Tibial nerve (tissue), 4 donors: ENCODE results near the gene HTT. TPM values are rescaled to one million over a fixed set of nuclear protein-coding genes. Genes with fewer than 3 reads are reported as not detected.

Experiments used
- DNase-seq, 2 donors: peaks; one replicate each; pipeline ENCODE4 v3.0.0-alpha.2; 2019; ENCODE audit warnings: low spot score in 2 of 2
- H3K27ac ChIP-seq, 4 donors: fragments of 200-600 bp; sonication (generic) in 3 of 4; one replicate each; pipeline ENCODE4 v1.5.1; 2017 to 2019; ENCODE audit warnings: mild to moderate bottlenecking in 1 of 4
- H3K27me3 ChIP-seq, 2 donors: fragments of 200-600 bp; sonication (generic) in 1 of 2; one replicate each; pipeline versions ENCODE4 v1.5.1 to v1.6.0; 2017 to 2019
- H3K36me3 ChIP-seq, 3 donors: fragments of 200-600 bp; sonication (generic); one replicate each; pipeline ENCODE4 v1.5.1; 2018 to 2019
- H3K4me1 ChIP-seq, 4 donors: fragments of 200-600 bp; sonication (generic) in 3 of 4; one replicate each; pipeline ENCODE4 v1.5.1; 2017 to 2019
- H3K4me3 ChIP-seq, 4 donors: fragments of 200-600 bp; sonication (generic) in 3 of 4; one replicate each; pipeline ENCODE4 v1.5.1; 2017 to 2019; ENCODE audit warnings: mild to moderate bottlenecking in 1 of 4, moderate library complexity in 1 of 4
- H3K9me3 ChIP-seq, 4 donors: fragments of 200-600 bp; sonication (generic) in 3 of 4; one replicate each; pipeline ENCODE4 v1.5.1; 2017 to 2019
- EP300 ChIP-seq, 2 donors: sonication (generic); formaldehyde crosslinking; IDR thresholded peaks; one replicate each; pipeline ENCODE4 v1.6.1; 2017; ENCODE audit warnings: antibody characterized with exemption in 2 of 2, mild to moderate bottlenecking in 1 of 2
- POLR2A ChIP-seq, 2 donors: fragments of 450-650 bp; IDR thresholded peaks; one replicate each; pipeline ENCODE4 v1.6.1; 2017; ENCODE audit warnings: antibody characterized with exemption in 2 of 2, mild to moderate bottlenecking in 2 of 2, moderate library complexity in 2 of 2
- WGBS, 2 donors: methylation state at CpG; one replicate each; pipeline ENCODE4 v1.1.5; 2018; 5-methylcytosine and 5-hydroxymethylcytosine counted together
- total RNA-seq, 4 donors: library from RNA; depleted of rRNA; stranded (reverse); fragments of >200 nt; gene quantifications; one replicate each; pipeline ENCODE4 v1.1.0, GENCODE V29; 2016
- TF ChIP-seq, protein P1 (sequence below), 5 experiments: fragments of 200-600 bp in 3 of 5; fragments of 450-650 bp in 2 of 5; sonication (generic) in 3 of 5; IDR thresholded peaks; one replicate each; pipeline ENCODE4 v1.5.1; 2016 to 2019; ENCODE audit warnings: antibody characterized with exemption in 5 of 5, mild to moderate bottlenecking in 3 of 5, moderate library complexity in 2 of 5

Gene HTT
- total RNA-seq, 4 donors from 2014 or later, result 62.2 to 93.6 (median 81.2) TPM

DNA sequence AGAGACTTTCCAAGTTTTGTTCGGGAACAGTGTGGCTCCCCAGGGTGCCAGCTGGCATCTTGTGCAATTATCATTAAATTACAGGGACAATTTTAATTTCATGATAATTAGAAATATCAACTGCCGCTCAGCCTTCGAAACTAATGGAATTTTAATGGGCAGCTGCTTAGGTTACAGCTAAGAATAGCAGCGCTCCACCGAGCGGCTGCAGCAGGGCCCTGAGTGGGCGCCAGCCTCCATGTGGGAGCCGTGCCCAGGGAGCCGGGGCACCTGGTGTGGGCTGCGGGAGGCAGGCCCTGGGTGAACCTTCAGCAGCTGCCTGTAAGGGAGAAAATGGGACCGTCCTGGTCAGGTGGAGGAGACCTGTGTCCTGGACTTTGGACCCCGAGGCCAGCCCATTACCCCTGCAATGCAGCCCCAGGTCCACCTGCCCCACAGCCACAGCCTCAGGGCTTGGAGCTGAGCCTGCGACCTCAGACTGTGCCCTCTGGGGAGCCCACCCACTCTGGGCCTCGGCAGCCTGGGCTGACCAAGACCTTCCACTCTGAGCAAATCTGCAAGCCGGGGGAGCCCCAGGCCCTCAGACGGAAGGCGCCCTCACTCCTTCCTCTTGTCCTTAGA lies 195.6 kb downstream of the HTT start:
- Histone ChIP-seq H3K27me3 (no peaks in the 10 kb centered on the region), H3K4me1 (peaks cover 0 to 6% (median 0%) of the 10 kb centered on the region in 4 donors), H3K36me3 (no peaks in the 10 kb centered on the region), H3K27ac (no peak overlapping the region), H3K4me3 (no peak overlapping the region), H3K9me3 (peaks cover 0 to 10% (median 0%) of the 10 kb centered on the region in 4 donors)
- WGBS, 2 donors, result 70 to 75% methylated on average over 15 to 17 of the region's 17 CpGs
- DNase-seq, result no peak
- no peak for TF ChIP-seq POLR2A (IDR thresholded peaks at IDR 0.05)
- no peak for TF ChIP-seq EP300 (IDR thresholded peaks at IDR 0.05)
- TF ChIP-seq, protein P1, sequence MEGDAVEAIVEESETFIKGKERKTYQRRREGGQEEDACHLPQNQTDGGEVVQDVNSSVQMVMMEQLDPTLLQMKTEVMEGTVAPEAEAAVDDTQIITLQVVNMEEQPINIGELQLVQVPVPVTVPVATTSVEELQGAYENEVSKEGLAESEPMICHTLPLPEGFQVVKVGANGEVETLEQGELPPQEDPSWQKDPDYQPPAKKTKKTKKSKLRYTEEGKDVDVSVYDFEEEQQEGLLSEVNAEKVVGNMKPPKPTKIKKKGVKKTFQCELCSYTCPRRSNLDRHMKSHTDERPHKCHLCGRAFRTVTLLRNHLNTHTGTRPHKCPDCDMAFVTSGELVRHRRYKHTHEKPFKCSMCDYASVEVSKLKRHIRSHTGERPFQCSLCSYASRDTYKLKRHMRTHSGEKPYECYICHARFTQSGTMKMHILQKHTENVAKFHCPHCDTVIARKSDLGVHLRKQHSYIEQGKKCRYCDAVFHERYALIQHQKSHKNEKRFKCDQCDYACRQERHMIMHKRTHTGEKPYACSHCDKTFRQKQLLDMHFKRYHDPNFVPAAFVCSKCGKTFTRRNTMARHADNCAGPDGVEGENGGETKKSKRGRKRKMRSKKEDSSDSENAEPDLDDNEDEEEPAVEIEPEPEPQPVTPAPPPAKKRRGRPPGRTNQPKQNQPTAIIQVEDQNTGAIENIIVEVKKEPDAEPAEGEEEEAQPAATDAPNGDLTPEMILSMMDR (IDR thresholded peaks at IDR 0.05), result no peak

DNA sequence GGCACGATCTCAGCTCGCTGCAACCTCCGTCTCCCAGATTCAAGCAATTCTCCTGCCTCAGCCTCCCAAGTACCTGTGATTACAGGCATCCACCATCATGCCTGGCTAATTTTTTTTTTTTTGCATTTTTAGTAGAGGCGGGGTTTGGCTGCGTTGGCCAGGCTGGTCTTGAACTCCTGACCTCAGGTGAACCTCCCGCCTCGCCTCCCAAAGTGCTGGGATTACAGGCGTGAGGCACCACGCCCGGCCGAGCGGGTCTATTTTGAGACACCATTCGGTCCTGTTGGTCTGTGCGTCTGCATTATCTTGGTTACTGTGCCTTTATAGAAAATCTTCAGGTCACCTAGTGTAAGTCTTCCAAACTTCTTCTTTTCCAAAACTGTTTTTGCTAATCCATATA lies 196.7 kb downstream of the HTT start:
- H3K4me1 ChIP-seq, result peaks cover 0 to 6% (median 0%) of the 10 kb centered on the region in 4 donors
- H3K27ac ChIP-seq, result no peak overlapping the region
- no peaks in the 10 kb centered on the region for H3K36me3 ChIP-seq
- DNase-seq, result no peak
- 79 to 84% methylated on average over 14 of the region's 14 CpGs for WGBS, 2 donors
- peaks cover 0 to 10% (median 0%) of the 10 kb centered on the region in 4 donors for H3K9me3 ChIP-seq
- H3K4me3 ChIP-seq, result no peak overlapping the region
- TF ChIP-seq, protein P1 (IDR thresholded peaks at IDR 0.05), result no peak
- no peak for TF ChIP-seq EP300 (IDR thresholded peaks at IDR 0.05)
- no peak for TF ChIP-seq POLR2A (IDR thresholded peaks at IDR 0.05)
- no peaks in the 10 kb centered on the region for H3K27me3 ChIP-seq

DNA sequence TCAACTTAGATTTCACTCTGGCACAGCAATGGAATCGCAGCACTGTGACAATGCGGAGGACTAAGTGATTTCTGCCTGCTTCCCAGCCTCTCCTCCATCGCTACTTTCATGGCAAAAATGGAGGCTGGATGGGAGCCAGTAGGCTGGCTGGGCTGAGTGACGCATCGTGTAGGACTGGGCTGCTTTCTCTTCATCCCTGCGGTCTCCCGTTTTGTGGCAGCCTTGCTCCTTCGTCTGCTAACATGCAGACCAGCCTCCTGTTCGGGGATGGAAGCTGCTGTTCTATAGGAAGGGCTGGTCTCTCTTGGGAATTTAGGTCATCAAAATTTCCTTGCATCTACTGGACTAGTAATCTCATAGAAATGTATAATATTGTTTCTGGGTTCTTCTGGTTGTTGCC lies 202.5 kb downstream of the HTT start:
- 63 to 85% methylated on average over 9 of the region's 9 CpGs for WGBS, 2 donors
- no peak for DNase-seq

DNA sequence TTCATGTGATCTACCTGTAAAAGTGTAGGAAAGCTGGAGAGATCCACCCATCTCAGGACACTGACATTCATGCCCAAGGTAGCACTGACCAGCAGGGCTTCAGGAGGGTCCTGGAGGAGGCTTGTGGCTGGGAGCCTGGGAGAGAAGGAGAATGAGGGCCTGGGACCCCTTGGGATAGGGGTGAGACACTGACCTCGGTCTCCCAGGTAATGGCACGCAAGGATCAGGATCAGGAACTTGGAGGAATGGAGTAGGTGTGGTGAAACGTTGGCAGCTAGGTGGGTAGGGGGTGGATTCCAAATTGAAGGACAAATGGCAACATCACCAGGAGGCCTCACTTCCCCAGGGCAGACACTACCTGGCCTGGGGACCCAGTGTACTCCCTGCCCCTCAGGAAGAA lies 206.0 kb downstream of the HTT start:
- no peak for DNase-seq
- Histone ChIP-seq H3K4me1 (no peaks in the 10 kb centered on the region), H3K27me3 (peaks cover 0 to 9% of the 10 kb centered on the region in 2 donors), H3K27ac (no peak overlapping the region), H3K4me3 (no peak overlapping the region), H3K36me3 (no peaks in the 10 kb centered on the region), H3K9me3 (peaks cover 0 to 10% (median 0%) of the 10 kb centered on the region in 4 donors)
- TF ChIP-seq, protein P1 (IDR thresholded peaks at IDR 0.05), result no peak
- no peak for TF ChIP-seq POLR2A (IDR thresholded peaks at IDR 0.05)
- no peak for TF ChIP-seq EP300 (IDR thresholded peaks at IDR 0.05)
- 77 to 83% methylated on average over 3 of the region's 3 CpGs for WGBS, 2 donors

More for the DNA sequence above, 202.5 kb downstream of the HTT start:
- Histone ChIP-seq H3K4me3 (no peak overlapping the region), H3K4me1 (no peaks in the 10 kb centered on the region), H3K27ac (no peak overlapping the region), H3K36me3 (no peaks in the 10 kb centered on the region), H3K27me3 (no peaks in the 10 kb centered on the region), H3K9me3 (peaks cover 0 to 18% (median 0%) of the 10 kb centered on the region in 4 donors)
- TF ChIP-seq, protein P1 (IDR thresholded peaks at IDR 0.05), result no peak
- TF ChIP-seq POLR2A (IDR thresholded peaks at IDR 0.05) (no peak), EP300 (IDR thresholded peaks at IDR 0.05) (no peak)

DNA sequence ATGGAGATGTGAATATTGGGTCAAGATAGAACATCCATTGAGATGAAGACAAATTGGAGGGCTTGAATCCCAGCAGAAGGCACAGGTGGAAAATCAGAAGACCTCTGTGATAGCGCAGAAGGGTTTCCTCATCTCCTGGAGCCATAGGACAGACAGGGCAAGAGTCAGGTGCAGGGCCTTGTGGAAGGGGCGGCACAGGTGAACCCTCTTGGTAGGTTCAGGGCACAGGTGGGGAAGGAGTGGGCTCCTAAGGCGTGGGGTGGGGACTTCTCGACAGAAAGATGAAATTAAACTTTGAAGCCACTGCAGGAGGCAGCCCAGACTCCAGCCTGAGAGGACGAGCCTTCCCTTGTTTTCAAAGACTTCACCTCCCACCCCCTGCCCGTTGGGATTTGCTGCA lies 209.0 kb downstream of the HTT start:
- WGBS, 2 donors, result 63 to 74% methylated on average over 6 of the region's 6 CpGs
- Histone ChIP-seq H3K4me1 (peaks cover 0 to 9% (median 2%) of the 10 kb centered on the region in 4 donors), H3K4me3 (no peak overlapping the region), H3K9me3 (peaks cover 0 to 10% (median 0%) of the 10 kb centered on the region in 4 donors), H3K27me3 (peaks cover 0 to 38% of the 10 kb centered on the region in 2 donors), H3K36me3 (no peaks in the 10 kb centered on the region), H3K27ac (no peak overlapping the region)
- TF ChIP-seq EP300 (IDR thresholded peaks at IDR 0.05), result no peak
- TF ChIP-seq POLR2A (IDR thresholded peaks at IDR 0.05), result no peak
- TF ChIP-seq, protein P1 (IDR thresholded peaks at IDR 0.05), result no peak
- DNase-seq, result no peak
